HEK293 (cell line): Measurements from ENCODE around the gene KPNA3.

Experiments
- CTCF ChIP-seq: fragments of 450-650 bp; formaldehyde crosslinking; IDR thresholded peaks from 2 replicates; pipeline ENCODE4 v1.5.1; 2016; ENCODE audit warnings: missing biosample characterization, missing genetic modification characterization
- RBAK ChIP-seq: fragments of 450-650 bp; formaldehyde crosslinking; IDR thresholded peaks from 2 replicates; pipeline ENCODE4 v1.5.1; 2016; ENCODE audit warnings: missing biosample characterization, missing genetic modification characterization

DNA sequence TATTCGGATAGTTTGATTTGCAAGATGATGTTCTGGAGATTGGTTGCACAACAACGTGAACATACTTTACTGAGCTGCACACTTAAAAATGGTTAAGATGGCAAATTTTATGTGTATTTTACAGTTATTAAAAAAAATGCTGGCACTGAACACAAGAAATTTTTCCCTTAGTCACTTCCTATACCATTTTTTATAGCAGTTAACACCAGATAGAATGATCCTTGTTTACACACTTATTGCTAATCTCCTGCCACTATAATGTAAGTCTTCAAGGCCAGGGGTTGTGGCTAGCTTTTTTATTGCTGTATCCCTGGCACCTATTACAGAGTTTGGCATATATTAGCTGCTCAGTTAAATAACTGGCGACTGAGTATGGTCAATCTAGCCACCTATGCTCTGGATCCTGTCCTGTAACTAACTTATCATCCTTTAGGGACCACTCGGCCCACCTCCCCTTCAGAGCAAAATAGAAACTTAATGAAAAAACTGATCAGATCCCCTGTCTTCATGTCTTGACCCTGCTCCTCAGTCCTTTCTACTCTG lies 99.2 kb downstream of the KPNA3 start:
- no peak for TF ChIP-seq RBAK (tag by site-specific recombination)
- TF ChIP-seq CTCF (tag by site-specific recombination), result no peak
